ENCODE results near the gene APBA2. TPM values are rescaled to one million over a fixed set of nuclear protein-coding genes. Genes with fewer than 3 reads are reported as not detected.

The APBA2 gene
- total RNA-seq, 4 donors from 2014 or later = 2.3 to 15.0 (median 4.6) TPM; not detected in 1

DNA sequence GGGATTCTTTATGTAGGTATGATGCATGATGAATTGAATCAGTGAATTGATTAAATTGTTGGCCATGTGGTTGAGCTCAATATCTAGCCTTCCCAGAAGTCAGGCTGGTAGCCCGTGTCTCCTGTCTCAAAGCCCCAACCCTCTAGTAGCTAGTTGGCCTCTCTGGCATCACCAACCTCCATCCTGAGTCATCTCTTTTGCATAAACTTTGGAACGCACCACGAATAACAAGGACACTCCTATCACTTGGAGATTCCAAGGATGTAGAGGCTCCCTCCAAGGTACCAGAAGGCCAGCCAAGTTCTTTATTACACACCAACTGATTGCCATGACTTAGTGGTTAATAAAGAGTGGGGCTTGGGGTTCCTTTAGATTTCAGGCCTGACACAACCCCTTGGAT lies 148.4 kb downstream of the APBA2 start:
- no peak for TF ChIP-seq POLR2A (IDR thresholded peaks at IDR 0.05)
- TF ChIP-seq, protein P1, sequence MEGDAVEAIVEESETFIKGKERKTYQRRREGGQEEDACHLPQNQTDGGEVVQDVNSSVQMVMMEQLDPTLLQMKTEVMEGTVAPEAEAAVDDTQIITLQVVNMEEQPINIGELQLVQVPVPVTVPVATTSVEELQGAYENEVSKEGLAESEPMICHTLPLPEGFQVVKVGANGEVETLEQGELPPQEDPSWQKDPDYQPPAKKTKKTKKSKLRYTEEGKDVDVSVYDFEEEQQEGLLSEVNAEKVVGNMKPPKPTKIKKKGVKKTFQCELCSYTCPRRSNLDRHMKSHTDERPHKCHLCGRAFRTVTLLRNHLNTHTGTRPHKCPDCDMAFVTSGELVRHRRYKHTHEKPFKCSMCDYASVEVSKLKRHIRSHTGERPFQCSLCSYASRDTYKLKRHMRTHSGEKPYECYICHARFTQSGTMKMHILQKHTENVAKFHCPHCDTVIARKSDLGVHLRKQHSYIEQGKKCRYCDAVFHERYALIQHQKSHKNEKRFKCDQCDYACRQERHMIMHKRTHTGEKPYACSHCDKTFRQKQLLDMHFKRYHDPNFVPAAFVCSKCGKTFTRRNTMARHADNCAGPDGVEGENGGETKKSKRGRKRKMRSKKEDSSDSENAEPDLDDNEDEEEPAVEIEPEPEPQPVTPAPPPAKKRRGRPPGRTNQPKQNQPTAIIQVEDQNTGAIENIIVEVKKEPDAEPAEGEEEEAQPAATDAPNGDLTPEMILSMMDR (IDR thresholded peaks at IDR 0.05) = no peak
- Histone ChIP-seq H3K27ac (no peak overlapping the region), H3K4me1 (no peaks in the 10 kb centered on the region), H3K36me3 (no peaks in the 10 kb centered on the region), H3K9me3 (no peaks in the 10 kb centered on the region), H3K4me3 (no peak overlapping the region), H3K27me3 (no peaks in the 10 kb centered on the region)
- intact Hi-C loops (cut with DNase I; ENCODE audit: low total_unique reads) = no loop called here
- no peak for DNase-seq

- intact Hi-C loops (cut with DNase I; ENCODE audit: low total_unique reads) = no loop called here
- no peaks in the 10 kb centered on the region for H3K27me3 ChIP-seq
- no peaks in the 10 kb centered on the region for H3K36me3 ChIP-seq
- H3K27ac ChIP-seq = no peak overlapping the region
- H3K9me3 ChIP-seq = no peaks in the 10 kb centered on the region
- H3K4me1 ChIP-seq = no peaks in the 10 kb centered on the region
- no peak for TF ChIP-seq POLR2A (IDR thresholded peaks at IDR 0.05)
- TF ChIP-seq, protein P1 (IDR thresholded peaks at IDR 0.05) = no peak
- no peak overlapping the region for H3K4me3 ChIP-seq
- no peak for DNase-seq
These were observed 149.0 kb downstream of the APBA2 start for GRCh38 chr15:29034593-29035335.

- no peak for DNase-seq
- Histone ChIP-seq H3K36me3 (no peaks in the 10 kb centered on the region), H3K9me3 (no peaks in the 10 kb centered on the region), H3K27ac (no peak overlapping the region), H3K27me3 (no peaks in the 10 kb centered on the region), H3K4me3 (no peak overlapping the region), H3K4me1 (no peaks in the 10 kb centered on the region)
- intact Hi-C loops (cut with DNase I; ENCODE audit: low total_unique reads) = no loop called here
- TF ChIP-seq, protein P1 (IDR thresholded peaks at IDR 0.05) = no peak
- TF ChIP-seq POLR2A (IDR thresholded peaks at IDR 0.05) = no peak
These were observed 149.8 kb downstream of the APBA2 start for GRCh38 chr15:29035336-29036285.

GRCh38 chr15:29037997-29038705 lies 152.4 kb downstream of the APBA2 start:
- DNase-seq = no peak
- Histone ChIP-seq H3K4me3 (no peak overlapping the region), H3K27me3 (no peaks in the 10 kb centered on the region), H3K27ac (no peak overlapping the region), H3K36me3 (no peaks in the 10 kb centered on the region), H3K9me3 (no peaks in the 10 kb centered on the region), H3K4me1 (no peaks in the 10 kb centered on the region)
- TF ChIP-seq, protein P1 (IDR thresholded peaks at IDR 0.05) = no peak
- TF ChIP-seq POLR2A (IDR thresholded peaks at IDR 0.05) = no peak
- intact Hi-C loops (cut with DNase I; ENCODE audit: low total_unique reads) = no loop called here
